NCI-H1417 treated with DMSO at 0.1 percent for 48 hours (cell line): ENCODE measurements around the gene ZDHHC8.

Experiments
- DNase-seq: peaks from one replicate; lab custom pipeline; 2025; lab: John Stamatoyannopoulos, UW

Gene ZDHHC8

GRCh38 chr22:20181194-20181883 lies 49.7 kb downstream of the ZDHHC8 start:
- DNase-seq, result no peak

- no peak for DNase-seq
These were observed 50.3 kb downstream of the ZDHHC8 start for GRCh38 chr22:20181884-20182236.

GRCh38 chr22:20182365-20182764 lies 50.8 kb downstream of the ZDHHC8 start:
- no peak for DNase-seq

GRCh38 chr22:20183101-20183500 lies 51.5 kb downstream of the ZDHHC8 start:
- DNase-seq, result no peak

GRCh38 chr22:20183823-20184222 lies 52.2 kb downstream of the ZDHHC8 start:
- DNase-seq, result no peak

- DNase-seq, result no peak
These were observed 53.0 kb downstream of the ZDHHC8 start for GRCh38 chr22:20184501-20185165.

GRCh38 chr22:20185750-20186149 lies 54.1 kb downstream of the ZDHHC8 start:
- no peak for DNase-seq

- DNase-seq, result no peak
These were observed 54.7 kb downstream of the ZDHHC8 start for GRCh38 chr22:20186183-20186870.

- no peak for DNase-seq
These were observed 55.4 kb downstream of the ZDHHC8 start for GRCh38 chr22:20186871-20187546.

- DNase-seq, result no peak
These were observed 56.4 kb downstream of the ZDHHC8 start for GRCh38 chr22:20187777-20188566.

GRCh38 chr22:20188567-20188877 lies 56.9 kb downstream of the ZDHHC8 start:
- DNase-seq, result no peak

- no peak for DNase-seq
These were observed 59.5 kb downstream of the ZDHHC8 start for GRCh38 chr22:20191000-20191515.

GRCh38 chr22:20191803-20192202 lies 60.2 kb downstream of the ZDHHC8 start:
- no peak for DNase-seq

- DNase-seq, result no peak
These were observed 60.8 kb downstream of the ZDHHC8 start for GRCh38 chr22:20192293-20192971.

- no peak for DNase-seq
These were observed 61.6 kb downstream of the ZDHHC8 start for GRCh38 chr22:20192972-20193760.

GRCh38 chr22:20193761-20194494 lies 62.3 kb downstream of the ZDHHC8 start:
- DNase-seq, result no peak

GRCh38 chr22:20194681-20195593 lies 63.3 kb downstream of the ZDHHC8 start:
- DNase-seq, result no peak

GRCh38 chr22:20196094-20196842 lies 64.7 kb downstream of the ZDHHC8 start:
- no peak for DNase-seq
